Inflammatory macrophage (primary cell): Measurements from ENCODE around the gene FA2H.
"Not testable (repeated sequence)": the region's sequence is repeated elsewhere in the genome, so short reads cannot be mapped to it uniquely, and the experiment has no call there.

ENCODE experiments used
- DNase-seq, 2 donors: peaks; one replicate each; pipeline ENCODE4 v3.0.0-alpha.2; 2020 to 2022

The FA2H gene

DNA sequence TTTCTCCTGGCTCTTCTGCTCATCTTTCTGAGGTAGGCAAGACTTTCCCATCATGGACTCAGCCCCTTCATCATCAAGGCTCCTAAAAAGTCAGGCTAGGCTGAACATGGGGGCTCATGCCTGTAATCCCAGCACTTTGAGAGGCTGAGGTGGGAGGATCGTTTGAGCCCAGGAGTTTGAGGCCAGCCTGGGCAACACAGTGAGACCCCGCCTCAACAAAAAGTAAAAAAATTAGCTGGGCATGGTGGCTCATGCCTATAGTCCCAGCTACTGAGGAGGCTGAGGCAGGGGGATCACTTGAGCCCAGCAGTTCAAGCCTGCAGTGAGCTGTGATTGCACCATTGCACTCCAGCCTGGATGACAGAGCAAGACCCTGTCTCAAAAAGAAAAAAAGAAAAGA is 52.5 kb downstream of the FA2H start:
- not testable (repeated sequence) for DNase-seq

DNA sequence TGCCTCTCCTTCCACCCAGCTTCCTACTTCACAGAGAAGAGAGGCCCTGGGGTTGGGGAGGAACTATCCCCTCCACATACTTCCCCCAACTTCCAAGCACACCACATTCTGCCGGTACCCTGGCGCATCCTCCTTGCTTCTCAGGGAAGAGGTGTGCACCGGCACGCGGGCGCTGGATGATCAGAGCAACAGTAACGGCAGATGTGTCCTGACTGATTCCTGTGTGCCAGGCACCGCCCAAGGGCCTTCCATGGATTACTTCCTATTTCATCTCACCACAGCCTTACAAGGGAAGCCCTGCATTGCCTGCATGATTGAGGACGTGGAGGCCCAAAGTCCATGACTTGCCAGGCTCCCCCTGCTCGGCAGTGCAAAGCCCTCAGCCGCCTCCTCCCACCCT is 52.9 kb downstream of the FA2H start:
- DNase-seq: peak in 1 of 2 donors; percentile 24

DNA sequence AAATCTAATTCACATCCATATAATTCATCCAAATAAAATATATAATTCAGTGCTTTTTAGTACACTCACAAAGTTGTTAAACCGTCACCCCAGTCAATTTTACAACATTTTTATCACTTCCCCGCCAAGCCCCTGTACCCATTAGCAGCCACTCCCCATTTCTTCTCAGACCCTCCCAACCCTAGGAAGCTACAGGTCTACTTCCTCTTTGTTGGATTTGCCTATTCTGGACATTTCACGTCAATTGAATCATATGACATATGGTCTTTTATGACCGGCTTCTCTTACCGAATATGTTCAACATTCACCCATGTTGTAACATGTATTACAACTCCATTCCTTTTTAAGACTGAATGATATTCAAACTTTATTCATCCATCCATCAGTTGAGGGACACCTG is 54.0 kb downstream of the FA2H start:
- DNase-seq: no peak

DNA sequence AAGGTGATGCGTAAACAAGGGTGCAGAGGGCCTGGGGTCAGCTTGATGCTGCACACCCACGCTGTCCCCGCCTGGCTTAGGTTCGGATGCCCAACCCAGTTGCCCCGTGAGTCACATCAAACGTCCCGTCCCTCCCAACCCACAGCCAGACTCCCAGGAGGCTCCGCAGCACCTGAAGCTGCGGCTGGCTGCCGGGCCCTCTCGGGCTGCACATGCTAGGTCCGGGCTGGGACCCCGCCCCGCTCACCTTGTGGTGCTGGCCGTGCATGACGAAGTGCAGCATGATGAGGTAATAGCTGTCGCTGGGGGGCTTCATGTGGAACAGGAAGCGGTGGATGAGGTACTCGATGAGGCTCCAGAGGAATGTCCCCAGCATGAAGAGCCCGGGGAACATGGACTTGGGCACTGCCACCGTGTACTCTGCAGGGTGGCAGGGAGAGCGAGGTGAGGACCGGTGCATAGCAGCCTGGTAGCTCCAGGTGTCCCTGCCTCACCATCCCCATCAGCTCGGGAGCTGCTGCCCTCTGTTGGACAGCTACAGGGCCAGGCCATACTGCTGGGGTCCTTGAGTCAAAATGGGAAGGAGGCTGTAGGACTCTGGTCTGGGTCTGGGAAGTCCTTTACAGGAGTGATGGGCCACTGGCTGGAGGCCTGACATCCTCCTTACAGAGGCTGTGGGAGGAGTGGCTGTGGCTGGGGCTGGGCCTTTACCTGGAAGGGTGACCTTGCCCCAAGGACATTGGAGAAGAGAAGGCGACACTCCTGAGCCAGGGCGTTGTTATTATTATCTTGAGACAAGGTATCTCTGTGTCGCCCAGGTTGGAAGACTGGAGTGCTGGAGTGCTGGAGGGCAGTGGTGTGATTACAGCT is 55.6 kb downstream of the FA2H start:
- DNase-seq: no peak

DNA sequence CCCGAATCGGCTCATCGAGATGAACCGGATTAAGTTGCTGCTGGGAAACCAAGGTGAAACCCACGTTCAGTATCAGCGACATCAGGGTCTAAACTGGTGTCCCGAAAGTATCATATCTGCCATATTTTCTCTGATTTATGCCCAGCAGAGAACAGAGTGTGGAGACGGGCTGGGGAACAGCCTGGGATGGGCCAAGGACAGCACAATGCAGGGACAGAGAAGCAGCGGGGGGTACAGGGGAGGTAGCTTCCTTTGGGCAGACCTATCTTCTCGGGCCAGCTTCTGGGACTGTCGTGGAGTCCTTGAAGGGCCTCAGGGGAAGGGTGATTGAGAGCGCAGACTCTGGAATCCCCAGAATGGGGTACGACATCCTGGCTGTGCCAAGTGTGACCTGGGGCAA is 56.5 kb downstream of the FA2H start:
- DNase-seq: no peak

DNA sequence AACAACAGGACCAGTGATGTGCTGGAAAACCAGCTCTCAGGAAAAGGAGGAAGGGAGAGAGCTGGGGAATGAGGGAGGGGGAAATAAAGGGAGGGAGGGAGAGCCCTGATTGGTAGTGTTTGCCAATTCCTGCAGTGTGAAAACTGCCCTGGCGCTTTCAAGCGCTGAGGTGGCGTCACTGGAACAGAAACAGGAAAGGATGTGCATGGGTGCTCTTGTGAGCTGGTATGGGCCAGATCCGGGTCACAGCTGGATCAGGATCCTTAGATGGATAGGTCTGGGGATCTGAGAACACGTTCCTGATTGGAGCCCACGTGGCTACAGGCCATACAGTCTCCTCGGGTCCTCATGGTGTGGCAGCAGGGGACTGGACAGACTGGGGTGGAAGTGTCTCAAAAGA is 57.3 kb downstream of the FA2H start:
- no peak for DNase-seq

DNA sequence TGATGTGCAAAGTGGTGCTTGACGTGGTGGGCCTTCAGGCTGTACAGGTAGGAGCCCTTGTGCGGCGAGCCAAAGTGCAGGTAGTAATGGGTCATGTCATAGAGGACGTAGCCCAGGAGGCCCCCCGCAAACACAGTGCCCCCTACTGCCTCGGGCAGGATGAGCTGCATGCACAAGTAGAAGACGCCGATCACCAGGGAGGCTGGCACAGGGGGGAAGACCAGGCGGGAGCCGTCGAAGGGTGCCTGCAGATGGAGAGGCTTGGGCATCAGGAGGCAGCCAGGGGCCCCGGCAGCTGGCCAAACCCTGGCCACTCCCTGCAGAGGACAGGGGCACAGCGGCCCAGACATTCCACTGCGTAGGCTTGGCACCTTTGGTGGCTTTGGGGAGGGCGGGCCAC is 58.3 kb downstream of the FA2H start:
- DNase-seq: no peak

DNA sequence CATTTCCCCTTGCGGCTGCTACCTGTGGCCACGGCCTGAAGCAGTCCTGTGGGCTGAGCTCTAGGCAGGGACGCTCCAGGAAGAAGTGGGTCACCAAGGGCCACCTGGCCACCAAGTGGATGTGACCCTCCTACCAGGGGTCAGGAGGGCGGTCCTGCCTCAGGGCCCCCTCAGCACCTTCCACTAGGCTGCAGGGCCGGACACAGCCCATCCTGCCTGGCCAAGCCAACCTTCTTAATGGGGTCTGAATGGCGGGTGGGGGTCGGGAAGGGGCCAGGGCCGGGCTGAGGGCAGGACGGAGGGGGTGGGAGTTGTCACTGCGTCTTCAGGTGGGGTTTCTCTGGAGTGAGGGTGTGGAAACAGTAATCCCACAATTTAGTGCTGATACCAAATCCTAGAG is 60.7 kb downstream of the FA2H start:
- DNase-seq: no peak

DNA sequence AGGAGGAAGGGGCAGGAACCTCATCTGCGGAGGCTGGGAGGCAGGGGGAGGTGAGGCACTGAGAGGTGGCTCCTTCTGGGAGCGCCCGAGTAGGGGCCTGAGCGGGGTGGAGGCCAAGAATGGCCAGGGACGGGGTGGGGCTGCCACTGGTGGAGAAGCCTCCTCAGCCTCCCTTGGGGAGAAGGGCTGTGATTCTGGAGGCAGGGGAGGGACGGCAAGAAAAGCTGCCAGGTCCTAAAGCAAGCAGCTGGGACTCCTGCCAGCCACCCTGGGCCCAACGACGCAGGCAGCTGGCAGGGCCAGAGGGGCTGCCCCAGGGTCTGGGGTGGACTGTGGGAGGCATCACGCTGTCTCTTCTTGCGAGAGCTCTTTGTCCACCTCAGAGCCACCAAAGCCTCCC is 61.3 kb downstream of the FA2H start:
- no peak for DNase-seq

DNA sequence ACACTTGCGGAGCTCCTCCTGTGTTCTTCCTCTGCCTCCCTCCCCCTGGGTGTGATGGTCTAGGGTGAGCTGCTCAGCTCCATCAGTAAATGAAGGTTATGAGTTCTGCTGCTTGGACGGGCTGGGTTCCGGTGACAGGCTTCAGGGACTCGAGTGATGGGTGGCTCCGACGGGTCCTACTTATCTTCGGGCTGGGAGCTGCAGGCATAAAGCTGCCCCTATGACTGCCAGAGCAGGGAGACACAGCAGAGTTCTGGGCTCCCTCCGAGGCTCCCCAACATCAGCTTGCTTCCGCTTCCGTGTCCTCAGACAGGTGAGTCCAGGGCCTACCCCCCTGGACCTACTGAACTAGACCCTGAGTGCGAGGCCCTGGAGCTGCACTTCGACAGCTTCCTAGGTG is 62.7 kb downstream of the FA2H start:
- no peak for DNase-seq

DNA sequence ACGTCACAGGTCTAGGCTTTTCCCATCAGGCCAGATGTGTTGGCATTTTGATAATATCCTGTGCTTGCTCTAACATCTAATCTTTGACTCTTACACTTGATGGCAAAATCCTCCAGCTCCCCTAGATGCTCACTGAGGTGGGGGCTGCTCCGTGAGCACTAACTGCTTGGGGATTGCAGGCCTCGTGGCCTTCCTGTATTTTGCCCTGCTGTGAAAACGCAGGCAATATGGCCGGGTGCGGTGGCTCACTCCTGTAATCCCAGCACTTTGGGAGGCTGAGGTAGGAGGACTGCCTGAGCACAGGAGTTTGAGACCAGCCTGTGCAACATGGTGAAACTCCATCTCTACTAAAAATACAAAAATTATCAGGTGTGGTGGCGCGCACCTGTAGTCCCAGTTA is 64.2 kb downstream of the FA2H start:
- no peak for DNase-seq

DNA sequence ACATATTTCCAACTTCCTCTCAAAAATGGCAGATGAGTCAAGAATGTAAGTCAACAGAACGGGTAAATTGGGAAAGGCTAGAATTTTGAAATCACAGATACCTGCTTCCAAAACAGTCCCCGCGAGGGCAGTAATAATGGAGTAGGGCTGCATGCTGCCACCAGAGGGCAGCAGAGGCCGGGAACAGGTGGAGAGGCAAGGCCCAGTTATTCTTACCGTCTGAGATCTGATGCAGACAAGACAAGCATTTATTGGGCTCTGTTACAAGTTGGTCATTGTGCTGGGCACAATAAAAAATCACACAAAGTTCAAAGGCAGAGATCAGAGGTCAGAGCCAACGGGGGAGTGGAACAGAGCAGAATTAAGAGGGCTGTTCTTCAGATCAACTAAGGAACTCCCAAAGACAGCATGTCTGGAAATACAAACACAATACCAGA is 65.2 kb downstream of the FA2H start:
- peak; percentile 83 to 90 for DNase-seq

DNA sequence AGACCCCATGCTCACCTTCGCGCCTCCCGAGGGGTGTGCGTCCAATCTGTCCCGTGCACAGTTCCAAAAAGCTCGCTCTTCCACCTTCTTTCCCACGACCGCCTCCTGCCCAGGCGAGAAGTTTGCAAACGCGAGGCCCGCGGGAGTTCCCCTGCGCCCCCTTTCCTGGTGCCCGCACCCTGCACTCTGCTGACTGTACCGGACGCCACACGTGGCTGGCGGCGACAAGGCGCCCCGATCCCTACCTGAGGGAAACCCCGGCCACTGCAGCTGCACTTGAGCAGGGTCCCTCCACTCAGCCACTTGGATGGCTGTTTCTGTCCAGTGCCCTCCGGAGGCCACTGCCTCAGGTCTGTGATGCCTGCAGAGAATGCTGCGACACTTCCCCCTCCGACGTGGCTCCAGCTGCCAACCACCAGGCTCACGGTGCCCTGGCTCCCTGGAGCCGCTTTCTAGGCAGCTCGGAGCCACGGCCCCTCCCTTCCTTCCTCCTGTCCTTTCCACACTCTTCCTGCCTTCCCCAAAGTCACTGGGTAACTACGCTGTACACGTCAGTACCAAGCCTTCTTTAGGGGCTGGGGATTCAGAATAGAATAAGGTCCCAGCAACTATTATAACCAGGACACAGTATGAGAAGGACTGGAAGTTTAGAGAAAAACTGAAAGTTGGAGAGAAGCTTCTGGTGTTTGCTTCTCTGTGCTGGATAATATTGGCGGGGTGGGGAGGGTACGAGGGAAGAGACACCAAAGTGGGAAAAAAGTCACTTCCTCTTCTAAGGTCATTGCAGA is 74.0 kb downstream of the FA2H start, which contains the start of gene MLKL:
Gene MLKL (minus strand): TSS at position 425 of the 788 bp plus-strand sequence. CDS start 5,105 bp downstream, outside the sequence.
- peak; percentile 81 to 85 for DNase-seq

DNA sequence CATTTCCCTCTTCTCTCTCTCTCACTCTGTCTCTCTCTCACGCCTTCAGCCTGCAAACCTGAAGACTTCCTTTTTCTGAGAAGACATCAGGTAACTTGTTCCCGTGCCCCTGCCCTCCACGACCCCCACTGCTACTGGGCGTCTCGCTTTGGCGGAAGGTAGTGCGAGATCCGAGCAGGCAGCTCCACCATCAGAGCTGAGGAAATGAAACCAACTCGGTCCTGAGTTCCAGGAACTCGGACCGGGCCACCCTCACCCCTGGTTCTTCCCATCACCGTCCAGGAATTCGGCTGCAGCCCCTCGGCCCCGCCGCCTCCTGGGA is 74.5 kb downstream of the FA2H start:
- peak; percentile 29 to 63 for DNase-seq

DNA sequence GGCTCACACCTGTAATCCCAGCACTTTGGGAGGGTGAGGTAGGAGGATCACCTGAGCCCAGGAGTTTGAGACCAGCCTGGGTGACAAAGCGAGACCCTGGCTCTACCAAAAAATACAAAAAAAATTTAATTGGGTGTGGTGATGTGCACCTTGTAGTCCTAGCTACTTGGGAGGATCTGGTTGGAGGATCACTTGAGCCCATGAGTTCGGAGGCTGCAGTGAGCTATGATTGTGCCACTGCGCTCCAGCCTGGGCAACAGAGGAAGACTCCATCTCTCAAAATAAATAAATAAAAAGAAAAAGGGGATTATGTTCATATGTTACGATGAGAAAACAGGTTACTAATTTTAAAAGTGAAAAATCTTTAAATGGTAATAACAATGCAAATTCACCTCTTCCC is 75.0 kb downstream of the FA2H start:
- DNase-seq: peak in 1 of 2 donors; percentile 9

DNA sequence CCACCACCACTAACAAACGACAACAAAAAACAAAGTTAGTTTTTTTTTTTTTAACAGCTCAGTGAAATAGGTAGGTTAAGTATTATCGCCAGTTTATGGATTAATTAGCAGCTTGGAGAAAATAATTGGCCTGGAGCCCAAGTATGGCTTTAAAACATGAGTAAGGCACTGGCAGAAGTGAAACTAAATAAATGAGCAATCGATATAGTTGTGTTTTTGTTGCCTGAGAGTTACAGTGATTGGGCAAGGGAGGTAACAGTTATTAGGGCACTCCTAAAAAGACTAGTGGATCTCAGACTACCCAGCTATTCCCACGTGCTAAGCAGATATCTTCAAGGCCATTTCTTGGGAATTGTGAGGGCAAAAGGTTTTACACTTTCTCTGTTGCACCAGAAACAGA is 76.4 kb downstream of the FA2H start:
- DNase-seq: peak; percentile 17 to 53

DNA sequence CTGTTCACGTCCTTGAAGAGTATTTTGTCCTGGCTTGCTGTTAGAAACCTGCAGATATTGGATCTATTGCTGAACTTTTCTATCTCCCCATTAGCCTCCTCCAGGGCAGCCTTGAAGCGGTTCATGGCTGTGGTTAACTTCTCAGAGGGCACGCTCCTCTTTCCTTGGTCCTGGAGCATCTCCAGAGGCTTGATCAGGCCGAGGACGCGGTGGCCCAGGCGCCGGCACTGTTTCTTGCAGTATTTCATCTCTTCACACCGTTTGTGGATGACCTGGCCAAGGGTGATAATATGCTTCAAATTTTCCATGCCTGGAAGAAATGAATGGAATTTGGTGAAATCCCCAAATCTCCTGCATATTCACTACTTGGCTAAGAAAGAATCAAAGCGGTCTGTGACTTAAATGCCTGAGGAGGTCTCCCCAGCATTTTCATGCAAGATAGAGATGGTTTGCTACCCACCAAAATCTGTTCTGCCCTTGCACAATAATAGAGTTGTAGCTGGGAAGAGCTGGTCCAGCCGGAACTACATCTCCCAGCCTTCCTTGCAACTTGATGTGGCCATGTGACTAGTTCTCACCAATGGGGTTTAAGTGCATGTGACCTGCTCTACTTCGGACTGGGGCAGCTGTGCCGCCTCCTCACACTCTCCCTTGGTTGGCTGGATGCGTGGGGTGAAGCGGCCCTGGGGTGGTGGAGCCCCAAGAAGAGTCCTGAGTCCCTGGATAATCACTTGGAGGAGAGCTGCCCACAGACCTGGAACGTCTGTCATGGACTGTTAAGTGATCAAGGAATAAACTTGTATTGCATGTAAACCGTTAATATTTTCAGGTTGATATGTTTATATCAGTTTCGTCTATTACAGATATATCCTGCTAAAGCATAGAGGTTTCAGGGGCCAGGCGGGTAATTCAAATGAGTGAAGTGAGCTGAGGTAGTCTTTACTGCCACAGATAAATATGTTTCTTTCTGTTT is 78.9 kb downstream of the FA2H start:
- DNase-seq: peak; percentile 81 to 84

DNA sequence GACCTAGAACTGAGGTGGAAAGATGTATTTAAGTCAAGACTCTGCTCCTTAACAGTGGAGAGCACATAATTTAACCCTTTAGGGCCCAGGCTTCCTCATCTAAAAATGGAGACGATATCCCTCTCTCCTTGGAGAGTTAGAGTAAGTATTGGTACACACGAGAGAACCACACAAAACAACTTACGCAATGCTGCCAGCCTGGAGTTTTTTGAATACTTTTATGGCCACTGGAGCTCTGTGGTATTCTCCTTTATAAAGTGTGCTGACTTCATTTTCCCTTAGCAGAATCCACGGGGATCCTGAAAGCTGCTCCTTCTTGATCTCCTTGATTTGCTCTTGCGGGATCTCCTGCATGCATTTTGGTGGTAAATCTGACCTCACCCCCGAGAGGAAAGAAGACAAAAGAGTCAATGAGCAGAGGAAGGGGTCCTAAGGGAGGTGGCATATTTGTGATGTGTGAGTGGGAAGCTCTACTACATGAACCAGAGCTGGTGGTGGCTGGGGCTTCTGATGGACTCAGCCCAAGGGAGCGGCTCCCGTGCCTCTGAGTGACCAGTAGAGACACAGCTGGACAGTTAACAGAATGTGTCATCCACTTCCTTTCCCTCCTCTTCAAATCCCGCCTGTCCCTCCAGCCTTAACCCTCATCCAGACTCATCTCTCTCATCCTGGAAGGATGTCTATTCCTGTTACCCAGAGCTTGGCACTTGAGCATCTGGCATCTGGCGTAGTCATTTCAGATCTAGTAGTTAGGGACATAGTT is 83.3 kb downstream of the FA2H start:
- DNase-seq: no peak

DNA sequence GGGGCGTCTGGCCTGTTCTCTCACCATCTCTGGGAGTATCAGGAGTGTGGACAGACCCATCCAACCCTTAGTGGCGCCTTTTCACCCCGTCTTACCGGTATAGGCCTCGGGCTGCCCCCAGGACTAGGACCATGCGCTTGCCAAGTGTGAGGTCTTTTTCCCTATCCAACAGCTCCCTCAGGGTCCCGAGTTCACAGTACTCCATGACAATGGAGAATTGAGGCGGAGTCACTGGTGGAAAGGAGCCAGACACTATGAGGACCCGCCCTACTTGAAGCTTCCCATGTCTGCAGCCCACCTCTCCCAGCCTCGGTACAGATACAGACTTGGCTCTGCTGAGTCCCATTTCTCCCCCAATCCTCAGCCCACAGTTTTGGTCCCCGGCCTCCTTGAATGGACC is 92.1 kb downstream of the FA2H start:
- DNase-seq: no peak

DNA sequence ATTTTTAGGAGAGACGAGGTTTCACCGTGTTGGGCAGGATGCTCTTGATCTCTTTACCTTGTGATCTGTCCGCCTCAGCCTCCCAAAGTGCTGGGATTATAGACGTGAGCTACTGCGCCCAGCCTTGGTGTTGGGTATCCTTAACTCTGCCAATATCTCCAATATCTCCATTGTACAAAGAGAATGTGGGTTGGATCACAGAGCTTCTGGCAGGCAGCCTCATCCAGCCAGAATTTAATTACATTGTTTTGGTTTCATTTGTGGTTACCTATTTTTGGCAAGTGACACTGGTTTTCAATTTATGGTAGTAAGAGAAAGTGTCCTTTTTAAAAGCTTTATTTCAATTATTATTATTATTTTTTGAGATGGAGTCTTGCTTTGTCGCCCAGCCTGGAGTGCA is 93.9 kb downstream of the FA2H start:
- DNase-seq: no peak

DNA sequence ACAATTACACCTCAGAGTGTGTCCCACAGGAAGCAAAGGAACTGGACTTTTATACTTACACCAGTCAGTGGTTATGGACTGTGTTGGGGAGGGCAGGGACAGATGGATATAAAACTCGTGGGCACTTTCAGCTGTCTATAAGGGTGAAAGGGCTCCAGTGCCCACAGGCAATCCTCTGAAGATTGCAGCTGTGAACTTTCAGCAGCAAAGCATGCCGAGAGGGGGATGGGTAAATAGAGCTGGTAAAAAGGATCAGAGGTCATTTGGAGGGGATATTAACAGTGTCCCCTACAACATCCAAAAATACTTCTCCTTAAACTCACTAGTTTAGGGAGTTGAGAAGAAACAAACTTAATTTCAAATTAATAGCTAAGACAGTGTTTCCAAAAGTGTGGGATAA is 94.6 kb downstream of the FA2H start:
- no peak for DNase-seq

DNA sequence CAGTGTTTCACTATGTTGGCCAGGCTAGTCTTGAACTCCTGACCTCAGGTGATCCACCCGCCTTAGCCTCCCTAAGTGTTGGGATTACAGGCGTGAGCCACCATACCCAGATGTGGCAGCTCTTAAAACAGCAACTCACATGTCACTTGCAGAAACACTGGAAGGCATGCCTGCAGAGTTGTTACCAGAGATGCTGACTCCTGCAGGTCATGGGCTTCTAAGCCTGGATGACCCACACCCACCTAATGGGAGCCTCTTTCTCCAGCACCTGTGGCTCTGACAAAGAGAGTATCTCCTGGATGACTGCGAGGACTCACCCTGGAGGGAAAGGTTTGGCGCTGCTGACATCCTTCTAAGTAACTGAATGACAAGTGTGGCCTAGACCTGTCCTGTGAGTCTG is 96.8 kb downstream of the FA2H start:
- DNase-seq: no peak
